ENCODE data around the gene PLAC8.
"Not testable (repeated sequence)": the region's sequence is repeated elsewhere in the genome, so short reads cannot be mapped to it uniquely, and the experiment has no call there.

Gene PLAC8, protein sequence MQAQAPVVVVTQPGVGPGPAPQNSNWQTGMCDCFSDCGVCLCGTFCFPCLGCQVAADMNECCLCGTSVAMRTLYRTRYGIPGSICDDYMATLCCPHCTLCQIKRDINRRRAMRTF

DNA sequence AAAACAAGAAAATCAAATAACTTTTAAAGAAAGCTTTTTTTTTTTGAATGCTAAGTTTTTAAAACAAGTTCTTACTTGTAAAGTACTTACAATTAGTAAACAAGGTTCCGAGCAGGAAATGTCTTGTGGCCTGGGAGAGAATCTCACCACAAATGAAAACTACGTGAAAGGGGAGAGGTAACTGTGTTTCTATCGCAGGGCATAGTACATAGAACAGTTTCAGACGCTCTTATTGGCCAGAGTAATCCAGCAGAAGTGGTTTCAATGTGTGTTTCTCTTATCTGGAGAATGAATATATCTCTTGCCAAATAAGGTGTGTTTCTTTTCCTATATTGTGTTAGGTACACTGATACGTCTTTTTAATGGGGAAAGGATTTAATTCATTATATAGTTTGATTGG, at the start of gene PLAC8:
TSS of gene PLAC8 (minus strand) at position 154 of the 400 bp plus-strand sequence. CDS start 6,808 bp downstream, outside the sequence.
- in situ Hi-C loops (cut with MboI; ENCODE audit: low sequenced_read_pairs): no loop called here

DNA sequence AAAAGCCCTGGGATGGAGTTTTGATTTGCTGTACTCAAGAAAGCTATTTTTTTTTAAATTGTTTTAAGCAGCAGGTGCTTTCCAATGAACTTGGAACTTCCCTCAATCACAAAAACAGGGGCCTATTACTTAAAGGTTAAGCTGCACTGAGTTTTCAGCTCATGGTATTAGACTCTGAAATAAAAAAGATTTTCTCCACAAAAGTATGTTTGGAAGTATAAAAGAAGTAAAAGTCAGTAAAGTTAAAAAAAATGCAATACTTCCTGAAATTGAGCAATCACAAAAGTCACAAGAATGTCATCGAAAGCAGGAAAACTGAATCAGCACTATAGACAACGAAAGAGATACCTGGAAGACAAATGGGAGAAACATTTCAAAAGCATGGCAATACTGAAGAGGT, 38.9 kb upstream of the PLAC8 start:
- in situ Hi-C loops (cut with MboI; ENCODE audit: low sequenced_read_pairs): no loop called here

DNA sequence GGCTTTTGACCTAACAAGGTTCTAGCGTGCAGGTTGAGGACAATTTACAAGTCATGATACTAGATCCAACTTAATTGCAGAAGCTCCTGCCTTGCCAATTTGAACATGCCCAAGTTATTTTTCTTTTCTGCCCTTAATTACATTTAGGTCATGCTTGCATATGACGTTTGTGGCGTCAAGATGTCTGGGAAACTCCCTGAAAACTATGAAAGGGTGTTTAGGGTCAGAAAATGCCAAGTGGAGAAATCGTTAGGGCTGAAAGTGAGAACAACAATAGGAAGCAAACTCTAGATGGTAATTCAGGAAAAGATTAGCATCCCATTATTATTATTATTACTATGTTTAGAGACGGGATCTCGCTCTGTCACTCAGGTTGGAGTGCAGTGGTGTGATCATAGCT, 38.2 kb upstream of the PLAC8 start:
- in situ Hi-C loops (cut with MboI; ENCODE audit: low sequenced_read_pairs): no loop called here

DNA sequence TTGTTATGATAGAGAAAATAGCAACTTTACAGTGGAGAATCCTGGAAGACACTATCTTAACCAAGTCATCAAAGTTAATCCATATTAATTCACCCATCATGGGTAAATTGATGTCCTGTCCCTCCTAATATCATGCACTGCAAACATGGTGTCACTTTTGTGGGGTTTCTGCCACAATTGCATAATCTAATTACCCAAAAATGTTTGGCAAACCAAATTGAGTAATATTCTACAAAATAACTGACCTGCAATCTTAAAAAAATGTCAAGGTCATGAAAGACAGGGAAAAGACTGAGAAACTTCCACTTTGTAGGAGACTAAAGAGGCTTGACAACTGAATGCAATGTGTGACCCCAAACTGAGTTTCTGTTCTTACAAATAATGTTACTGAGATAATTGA, 37.1 kb upstream of the PLAC8 start:
- in situ Hi-C loops (cut with MboI; ENCODE audit: low sequenced_read_pairs): no loop called here

DNA sequence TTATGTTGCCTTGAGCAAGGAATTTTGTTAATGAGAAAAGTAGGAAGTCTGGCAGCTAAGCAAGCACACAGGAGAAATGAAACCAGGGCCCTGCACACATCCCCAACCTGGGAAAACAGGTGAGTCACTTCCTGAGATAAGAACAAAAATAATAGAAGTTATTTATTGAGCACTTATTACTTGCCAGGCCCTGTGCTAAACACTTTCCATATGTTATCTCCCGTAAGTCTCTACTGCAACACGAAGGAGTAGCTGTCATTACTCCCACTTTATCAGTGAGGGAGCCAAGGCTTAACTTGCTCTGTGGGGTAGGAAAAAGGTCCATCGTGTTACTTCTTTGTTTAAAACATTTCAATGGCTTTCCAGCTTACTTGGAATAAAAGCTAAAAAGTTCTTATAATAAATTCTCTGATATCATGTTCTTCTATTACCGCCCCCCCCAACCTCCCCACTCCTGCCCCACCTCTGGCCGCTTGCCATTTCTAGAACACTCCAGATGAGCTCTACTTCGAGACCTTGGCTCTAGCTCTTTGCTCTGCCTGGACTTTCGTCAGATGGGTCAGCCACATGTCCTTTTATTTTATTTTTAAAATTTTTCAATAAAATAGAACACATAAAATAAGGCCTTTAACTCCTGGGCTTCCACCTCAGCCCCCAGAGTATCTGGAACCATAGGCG, 36.3 kb upstream of the PLAC8 start:
- in situ Hi-C loops (cut with MboI; ENCODE audit: low sequenced_read_pairs): no loop called here

DNA sequence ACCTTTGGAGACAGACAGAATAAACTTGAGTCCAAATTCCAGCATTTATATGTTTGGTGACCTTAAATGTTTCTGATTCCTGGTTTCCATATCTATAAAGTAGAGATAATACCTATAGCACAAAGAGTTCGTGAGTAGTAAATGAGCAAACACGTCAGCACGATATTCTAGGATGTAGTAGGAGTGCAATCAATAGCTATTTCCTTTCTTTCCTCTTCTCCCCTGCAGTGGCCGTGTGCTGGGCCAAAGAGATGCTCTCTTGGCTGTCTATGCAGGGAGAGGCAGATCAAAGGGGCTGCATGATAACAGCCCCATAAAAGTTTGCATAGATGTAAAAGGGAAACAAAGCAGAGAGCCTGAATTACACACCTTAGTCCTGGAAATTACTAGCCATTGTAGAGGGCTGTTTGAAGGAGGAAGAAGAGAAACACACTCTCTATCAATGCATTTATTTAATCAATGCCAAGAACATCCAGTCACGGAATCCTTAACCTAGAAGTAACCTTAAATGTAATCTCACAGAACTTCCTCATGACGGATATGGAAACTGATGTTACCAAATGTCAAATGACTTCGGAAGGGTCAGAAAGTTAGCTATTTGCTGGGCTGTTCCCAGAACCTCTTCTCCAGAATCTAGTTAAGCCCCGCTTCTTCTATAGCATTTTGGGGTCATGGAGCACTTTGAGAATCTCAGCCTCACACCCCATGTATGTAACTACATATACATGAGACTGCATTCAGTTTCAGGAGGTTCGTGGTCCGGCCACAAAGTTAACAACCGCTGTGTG, 35.5 kb upstream of the PLAC8 start:
- in situ Hi-C loops (cut with MboI; ENCODE audit: low sequenced_read_pairs): no loop called here

DNA sequence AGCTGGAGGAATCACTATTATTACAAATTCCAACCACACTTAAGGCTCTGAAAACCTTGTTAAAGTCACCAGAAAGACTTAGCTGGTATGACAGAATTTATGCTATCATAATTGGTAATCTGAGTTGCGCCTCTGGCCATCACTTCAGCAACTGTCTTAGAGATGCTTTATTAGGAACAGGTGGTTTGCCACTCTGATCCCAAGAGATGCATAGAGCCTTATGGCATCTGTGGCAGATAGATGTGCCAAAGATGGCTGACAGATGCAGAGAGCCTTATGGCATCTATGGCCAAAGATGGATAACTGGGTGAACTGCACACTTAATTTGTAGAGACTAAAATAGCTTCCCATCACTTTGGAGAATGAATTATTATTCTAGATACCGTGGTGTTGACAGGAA, 32.3 kb upstream of the PLAC8 start:
- in situ Hi-C loops (cut with MboI; ENCODE audit: low sequenced_read_pairs): no loop called here

DNA sequence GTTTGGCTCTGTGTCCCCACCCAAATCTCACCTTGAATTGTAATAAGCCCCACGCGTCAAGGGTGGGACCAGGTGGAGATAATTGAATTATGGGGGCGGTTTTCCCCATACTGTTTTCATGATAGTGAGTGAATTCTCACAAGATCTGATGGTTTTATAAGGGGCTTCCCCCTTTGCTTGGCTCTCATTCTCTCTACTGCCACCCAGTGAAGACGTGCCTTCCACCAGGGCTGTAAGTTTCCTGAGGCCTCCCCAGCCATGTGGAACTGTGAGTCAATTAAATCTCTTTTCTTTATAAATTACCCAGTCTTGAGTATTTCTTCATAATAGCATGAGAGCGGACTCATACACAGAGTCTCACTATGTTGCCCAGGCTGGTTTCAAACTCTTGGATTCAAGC, 31.2 kb upstream of the PLAC8 start:
- in situ Hi-C loops (cut with MboI; ENCODE audit: low sequenced_read_pairs): not testable (repeated sequence)

DNA sequence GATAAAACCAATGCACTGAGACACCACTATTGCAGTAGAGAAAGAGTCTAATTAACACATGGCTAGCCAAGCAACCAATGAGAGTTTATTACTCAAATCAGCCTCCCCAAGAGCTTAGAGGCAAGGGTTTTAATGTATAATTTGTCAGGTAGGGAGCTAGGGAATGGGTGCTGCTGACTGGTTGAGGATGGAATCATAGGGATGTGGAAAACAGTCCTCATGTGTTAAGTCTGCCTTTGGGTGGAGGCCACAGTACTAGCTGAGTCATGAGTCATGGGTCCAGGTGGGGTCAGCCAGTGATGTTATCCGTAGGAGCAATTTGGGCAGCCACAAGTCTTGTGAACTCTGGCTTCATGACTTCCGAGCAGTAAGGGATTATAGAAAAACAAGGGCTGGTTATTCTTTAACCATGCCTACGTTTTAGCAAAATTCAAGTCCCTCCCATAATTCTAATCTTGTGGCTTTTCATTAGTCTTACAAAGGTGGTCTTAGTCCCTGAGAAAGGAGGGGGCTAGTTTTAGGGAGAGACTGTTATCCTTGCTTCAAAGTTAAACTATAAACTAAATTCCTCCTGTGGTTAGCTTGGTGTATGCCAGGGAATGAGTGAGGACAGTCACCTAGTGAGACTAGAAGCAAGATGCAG, 25.1 kb upstream of the PLAC8 start:
- in situ Hi-C loops (cut with MboI; ENCODE audit: low sequenced_read_pairs): no loop called here

DNA sequence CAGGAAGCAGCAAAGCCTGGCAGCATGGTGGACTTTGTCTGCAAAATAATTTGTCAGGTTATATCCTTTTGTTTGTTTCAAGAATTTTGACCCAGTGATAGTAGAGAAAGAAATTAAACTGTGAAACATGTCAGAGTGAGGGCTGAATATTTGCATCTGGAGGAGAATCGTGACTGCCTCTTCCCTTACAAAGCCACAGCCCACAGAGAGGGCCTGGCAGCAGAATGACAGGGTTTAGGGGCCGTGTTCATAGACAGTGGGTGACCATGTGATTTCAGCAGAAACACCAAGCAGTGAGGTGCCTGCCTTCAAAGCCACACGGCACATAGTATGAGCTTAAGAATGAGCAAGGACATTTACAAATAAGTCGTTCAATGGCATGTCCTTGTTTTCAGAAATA, 24.4 kb upstream of the PLAC8 start:
- in situ Hi-C loops (cut with MboI; ENCODE audit: low sequenced_read_pairs): no loop called here

DNA sequence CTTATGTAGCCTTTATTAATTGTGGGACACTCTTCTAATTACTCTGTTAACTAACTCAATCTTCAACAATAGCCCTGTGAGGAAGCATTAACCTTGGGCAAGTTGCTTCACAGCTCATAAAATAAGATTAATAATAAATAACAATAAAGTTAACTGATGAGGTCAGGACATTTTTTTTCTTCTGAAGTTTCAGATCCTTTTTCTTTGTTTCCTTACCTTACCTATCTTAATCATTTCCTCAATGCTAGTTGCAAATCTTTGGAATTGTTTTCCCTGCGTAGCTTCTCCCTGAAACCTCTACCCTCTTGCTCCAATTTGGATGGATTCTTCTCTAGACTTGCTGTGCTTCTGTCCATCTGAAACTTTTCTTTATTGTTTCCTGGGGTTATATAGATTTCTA, 17.5 kb upstream of the PLAC8 start:
- in situ Hi-C loops (cut with MboI; ENCODE audit: low sequenced_read_pairs): no loop called here

DNA sequence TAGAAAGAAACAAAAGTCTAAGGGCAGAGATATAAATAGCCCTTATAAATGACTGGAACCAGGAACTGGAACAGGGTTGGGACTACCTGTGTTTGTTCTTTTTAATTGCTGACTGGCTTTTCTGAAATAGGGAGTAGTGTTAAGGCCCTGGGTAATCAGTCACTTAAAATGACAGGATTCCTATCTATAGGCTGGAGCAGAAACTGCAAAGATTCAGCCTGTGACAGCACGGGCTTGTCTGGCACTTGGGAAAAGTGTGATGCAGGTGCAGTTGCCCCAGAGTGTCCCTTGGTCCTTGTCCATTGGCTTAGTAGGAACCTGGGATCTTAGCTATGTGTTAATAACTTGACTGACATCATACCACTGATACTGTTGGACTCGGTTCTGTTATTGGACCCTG, 14.7 kb upstream of the PLAC8 start:
- in situ Hi-C loops (cut with MboI; ENCODE audit: low sequenced_read_pairs): no loop called here

DNA sequence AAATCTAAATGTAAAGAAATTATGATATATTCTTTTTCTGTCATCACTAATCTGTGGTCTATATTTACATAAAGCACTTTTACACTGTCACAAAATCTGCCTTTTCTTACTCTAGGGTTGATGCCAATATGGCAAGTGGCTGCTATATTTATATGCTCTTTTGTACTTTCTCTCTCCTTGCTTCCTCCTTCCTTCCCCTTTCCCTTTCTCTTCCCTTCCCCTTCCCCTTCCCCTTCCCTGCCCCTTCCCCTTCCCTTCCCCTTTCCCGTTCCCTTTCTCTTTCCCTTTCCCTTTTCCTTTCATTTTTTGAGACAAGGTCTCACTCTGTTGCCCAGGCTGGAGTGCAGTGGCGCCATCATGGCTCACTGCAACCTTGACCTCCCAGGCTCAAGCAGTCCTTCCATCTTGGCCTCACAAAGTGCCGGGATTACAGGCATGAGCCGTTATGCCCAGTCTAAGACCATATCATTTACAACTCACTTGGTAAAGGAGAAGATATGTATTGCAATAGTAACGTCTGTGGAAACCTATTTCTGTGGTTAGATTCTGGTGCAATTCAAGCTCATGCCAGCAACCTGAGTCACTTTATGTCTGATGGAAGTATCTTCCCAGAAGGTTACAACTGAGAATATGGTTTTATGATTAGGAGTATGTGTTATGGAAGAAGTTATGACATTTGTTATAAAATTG, 13.9 kb upstream of the PLAC8 start:
- in situ Hi-C loops (cut with MboI; ENCODE audit: low sequenced_read_pairs): no loop called here

DNA sequence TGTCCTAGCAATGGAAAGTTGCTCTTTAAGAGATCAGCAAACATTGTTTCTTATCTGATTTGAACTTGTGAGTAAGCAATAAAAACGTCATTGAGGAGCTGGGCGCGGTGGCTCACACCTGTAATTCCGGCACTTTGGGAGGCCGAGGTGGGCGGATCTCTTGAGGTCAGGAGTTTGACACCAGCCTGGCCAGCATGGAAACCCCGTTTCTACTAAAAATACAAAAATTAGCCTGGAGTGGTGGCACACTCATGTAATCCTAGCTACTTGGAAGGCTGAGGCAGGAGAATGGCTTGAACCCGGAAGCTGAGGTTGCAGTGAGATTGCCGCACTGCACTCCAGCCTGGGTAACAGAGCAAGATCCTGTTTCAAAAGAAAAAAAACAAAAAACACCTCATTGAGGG, 11.2 kb upstream of the PLAC8 start:
- in situ Hi-C loops (cut with MboI; ENCODE audit: low sequenced_read_pairs): no loop called here

DNA sequence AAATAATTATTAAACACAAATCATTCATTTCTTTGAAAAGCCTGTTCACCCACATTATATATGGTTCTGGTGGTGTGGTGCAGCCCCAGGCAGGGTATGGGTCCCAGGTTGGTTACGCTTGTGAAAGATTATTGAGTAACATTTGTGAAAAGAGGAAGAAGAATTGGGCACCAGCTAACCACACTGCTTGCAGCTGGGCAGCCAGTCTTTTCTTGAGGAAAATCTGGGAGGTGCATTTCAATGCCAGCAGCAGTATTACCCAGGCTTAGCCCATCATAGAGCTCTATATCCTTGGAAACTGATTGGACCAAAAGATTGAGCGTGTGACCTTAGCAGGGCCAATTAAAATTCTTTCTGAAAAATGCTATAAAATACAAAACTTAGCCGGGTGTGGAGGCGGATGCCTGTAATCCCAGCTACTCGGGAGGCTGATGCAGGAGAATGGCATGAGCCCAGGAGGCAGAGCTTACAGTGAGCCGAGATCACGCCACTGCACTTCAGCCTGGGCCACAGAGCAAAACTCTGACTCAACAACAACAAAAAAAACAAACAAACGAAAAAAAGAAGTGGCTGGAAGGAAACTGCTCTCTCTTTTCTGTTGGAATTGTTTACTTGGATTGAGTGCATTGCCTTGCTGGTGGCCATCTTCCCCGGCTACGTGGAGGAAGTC, 9.7 kb upstream of the PLAC8 start:
- in situ Hi-C loops (cut with MboI; ENCODE audit: low sequenced_read_pairs): no loop called here

DNA sequence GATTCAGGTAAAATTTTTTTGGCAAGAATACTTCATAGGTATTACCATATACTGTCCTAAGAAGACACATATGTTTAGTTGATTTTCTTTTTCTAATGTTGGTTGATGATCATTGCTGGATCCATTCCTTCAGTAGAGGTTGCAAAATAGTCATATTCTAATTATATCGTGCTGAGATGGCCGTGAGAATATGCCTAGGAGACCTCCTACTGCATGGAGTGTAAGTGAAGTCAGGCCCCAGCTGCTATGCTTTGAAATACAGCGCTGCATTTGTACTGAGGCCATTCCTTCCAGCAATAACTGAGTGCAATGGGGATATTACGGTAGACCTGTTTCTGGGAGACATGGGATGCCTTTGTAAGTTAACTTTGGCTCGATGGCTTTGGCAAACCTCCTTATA, 6.7 kb upstream of the PLAC8 start:
- in situ Hi-C loops (cut with MboI; ENCODE audit: low sequenced_read_pairs): no loop called here

DNA sequence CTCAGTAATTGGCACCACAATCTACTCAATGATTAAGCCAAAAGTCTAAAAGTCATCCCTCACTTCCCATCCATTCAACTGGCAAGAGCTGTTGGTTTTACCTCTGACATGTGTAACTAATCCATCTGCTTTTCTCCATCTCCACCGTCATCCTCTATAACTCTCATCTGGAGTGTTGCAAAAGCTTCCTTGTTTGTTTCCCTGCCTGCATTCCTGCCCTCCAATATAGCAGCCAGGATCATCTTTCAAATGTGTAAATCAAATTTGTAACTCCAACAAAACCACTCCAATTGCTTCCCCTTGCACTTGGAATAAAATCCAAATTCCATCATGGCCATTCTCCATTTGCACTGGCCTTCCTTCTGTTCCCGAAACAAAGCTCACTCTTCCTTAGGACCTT, 4.3 kb upstream of the PLAC8 start:
- in situ Hi-C loops (cut with MboI; ENCODE audit: low sequenced_read_pairs): no loop called here

DNA sequence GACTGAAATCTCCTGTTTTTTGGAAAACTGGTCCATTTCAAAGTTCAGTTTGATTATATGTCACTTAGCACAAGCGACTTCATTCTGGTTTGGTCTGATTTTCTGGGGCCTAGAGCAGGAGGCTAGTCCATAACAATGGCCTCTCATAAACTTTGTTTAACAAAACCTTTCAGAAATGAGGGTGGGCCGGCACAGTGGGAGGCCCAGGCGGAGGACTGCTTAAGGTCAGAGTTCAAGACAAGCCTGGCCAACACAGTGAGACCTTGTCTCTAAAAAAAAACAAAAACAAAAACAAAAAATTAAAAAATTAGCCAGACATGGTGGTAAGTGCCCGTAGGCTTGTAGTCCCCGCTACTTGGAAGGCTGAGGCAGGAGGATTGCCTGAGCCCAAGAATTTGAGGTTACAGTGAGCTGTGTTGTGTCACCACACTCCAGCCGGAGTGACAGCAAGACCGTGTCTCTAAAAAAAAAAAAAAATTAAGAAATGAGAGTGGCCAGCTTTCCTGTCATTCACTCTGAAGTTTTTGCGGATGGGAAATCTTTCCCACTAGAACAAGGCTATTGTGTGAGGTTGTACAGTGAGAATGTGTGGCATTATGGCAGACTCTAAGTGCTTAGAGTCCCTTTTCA, 1.2 kb upstream of the PLAC8 start:
- in situ Hi-C loops (cut with MboI; ENCODE audit: low sequenced_read_pairs): no loop called here

DNA sequence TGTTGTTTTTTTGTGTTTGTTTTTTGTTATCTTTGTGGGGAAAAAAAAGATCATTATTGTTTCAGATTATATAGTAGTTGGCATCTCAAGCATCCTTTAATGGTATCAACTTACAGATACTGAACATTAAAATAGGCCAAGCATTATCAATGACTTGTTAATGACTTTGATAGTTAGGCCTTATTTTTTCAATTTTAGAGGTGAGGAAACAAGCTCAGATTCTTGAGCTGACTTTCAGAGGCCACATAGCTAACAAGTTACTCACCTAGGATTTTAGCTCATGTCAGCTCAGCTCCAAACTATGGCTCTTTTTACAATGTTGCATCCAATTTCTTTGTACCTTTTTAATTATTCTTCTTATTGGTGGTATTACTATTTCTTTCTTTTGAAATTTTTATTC, 471 bp upstream of the PLAC8 start:
- in situ Hi-C loops (cut with MboI; ENCODE audit: low sequenced_read_pairs): no loop called here

DNA sequence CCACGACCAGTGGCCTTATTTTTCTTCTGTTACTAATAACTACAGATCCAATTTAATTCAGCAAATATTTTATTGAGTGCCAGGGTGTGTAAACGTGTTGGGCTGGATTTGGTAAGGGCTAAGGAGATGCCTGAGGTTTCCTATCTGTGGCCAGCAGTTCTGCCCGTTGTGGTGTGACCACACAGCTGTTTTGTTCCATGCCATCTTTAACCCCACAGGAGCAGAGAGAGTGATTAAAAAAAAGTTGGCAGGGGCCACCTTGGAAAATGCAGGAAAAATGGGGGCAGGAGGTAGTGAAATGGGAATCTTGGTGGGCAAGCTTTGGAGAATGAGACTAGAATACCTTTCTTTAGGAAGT, 1.1 kb downstream of the PLAC8 start:
- in situ Hi-C loops (cut with MboI; ENCODE audit: low sequenced_read_pairs): no loop called here
